Activated naive CD4-positive, alpha-beta T cell treated with anti-CD3 and anti-CD28 coated beads, Interleukin-2, amount 50 U/mL, for 72 hours (primary cell): ENCODE measurements around the gene PEX13. TPM values are rescaled to one million over a fixed set of nuclear protein-coding genes. Genes with fewer than 3 reads are reported as not detected.
"Not testable (repeated sequence)": the region's sequence is repeated elsewhere in the genome, so short reads cannot be mapped to it uniquely, and the experiment has no call there.

Experiments used
- ATAC-seq, 2 donors: fragments of 150-1000 bp; cut with Tn5 transposase; 2 replicates each; pipeline ENCODE4 v1.10.0; 2021; ENCODE audit warnings: mild to moderate bottlenecking in 2 of 2, moderate library complexity in 2 of 2
- DNase-seq, 2 donors: peaks; one replicate each; pipeline ENCODE4 v3.0.0; 2021 to 2022; ENCODE audit warnings: low spot score in 2 of 2
- H3K27ac Mint-ChIP-seq, 2 donors: one replicate each; pipeline ENCODE4 v1.8.0; 2022; ENCODE audit warnings: mild to moderate bottlenecking in 2 of 2, mixed read lengths in 2 of 2
- H3K36me3 Mint-ChIP-seq, 2 donors: one replicate each; pipeline ENCODE4 v1.8.0; 2022; ENCODE audit warnings: mixed read lengths in 2 of 2
- H3K9me3 Mint-ChIP-seq, 2 donors: one replicate each; pipeline ENCODE4 v1.8.0; 2022; ENCODE audit warnings: mixed read lengths in 2 of 2
- total RNA-seq, 2 donors: library from RNA; stranded (reverse); gene quantifications; one replicate each; pipeline ENCODE4 v1.2.3, GENCODE V29; 2022

PEX13 gene
- total RNA-seq, result 10 to 100 TPM; 14.4 to 20.7 TPM

- DNase-seq (peak in 1 of 2 donors; percentile 68), ATAC-seq (peak; percentile 60 to 85)
- Mint-ChIP-seq H3K27ac (peak within 1 kb of the TSS; percentile 96 to 100), H3K36me3 (peaks cover 23 to 32% of the 10 kb centered on the region in 2 donors), H3K9me3 (no peaks in the 10 kb centered on the region)
Observed at GRCh38 chr2:61017556-61018317, at the start of gene PEX13, which contains the start of gene PUS10. TSS of gene PEX13 (plus strand) at chr2:61017720. CDS start at chr2:61017760, 40 bp downstream. TSS of gene PUS10 (minus strand) at chr2:61018255. CDS start at chr2:61011890, 6,365 bp downstream.

- ATAC-seq, result no peak
- Mint-ChIP-seq H3K27ac (peak overlapping the region in 1 of 2 donors; percentile 41), H3K36me3 (no peaks in the 10 kb centered on the region), H3K9me3 (no peaks in the 10 kb centered on the region)
- DNase-seq, result no peak
Observed at GRCh38 chr2:60972889-60973656, 44.4 kb upstream of the PEX13 start.

DNA sequence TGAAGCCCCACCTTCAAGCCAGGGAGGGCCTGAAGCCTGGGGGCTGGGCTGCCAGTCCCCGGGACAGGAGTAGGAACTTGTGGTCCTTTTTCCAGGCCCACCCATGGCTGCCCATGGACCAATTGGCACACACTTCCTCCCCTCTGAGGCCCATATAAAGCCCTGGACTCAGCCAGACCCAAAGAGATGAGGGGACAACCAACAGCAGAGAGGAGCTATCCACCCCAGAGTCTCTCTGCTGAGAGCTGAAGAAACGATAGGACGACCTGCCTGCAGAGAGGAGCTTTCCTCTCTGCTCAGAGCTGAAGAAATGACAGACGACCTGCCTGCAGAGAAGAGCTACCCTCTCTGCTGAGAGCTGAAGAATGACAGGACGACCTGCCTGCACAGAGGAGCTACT, 43.8 kb upstream of the PEX13 start:
- peak overlapping the region in 1 of 2 donors; percentile 41 for H3K27ac Mint-ChIP-seq
- H3K9me3 Mint-ChIP-seq, result no peaks in the 10 kb centered on the region
- no peak for DNase-seq
- H3K36me3 Mint-ChIP-seq, result no peaks in the 10 kb centered on the region
- ATAC-seq, result no peak

DNA sequence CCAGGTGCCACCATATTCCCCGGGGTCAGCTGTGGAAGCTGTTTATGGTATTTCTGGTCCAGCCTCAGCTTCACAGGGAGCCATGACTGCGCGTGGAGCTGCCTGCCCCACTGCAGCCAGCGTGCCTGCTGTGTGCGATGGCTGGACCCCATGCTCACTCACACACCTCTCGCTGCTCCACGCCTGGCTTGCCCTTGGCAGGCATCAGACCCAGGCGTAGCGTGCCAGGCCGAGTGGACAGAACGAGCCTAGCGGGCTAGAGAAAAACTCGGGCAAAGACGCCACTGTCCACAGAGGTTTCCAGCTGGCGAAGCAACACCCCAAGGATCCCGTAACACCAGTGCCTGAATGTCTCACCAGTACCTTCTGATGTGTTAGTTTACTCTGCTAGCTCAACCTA, 42.9 kb upstream of the PEX13 start:
- no peak overlapping the region for H3K27ac Mint-ChIP-seq
- ATAC-seq, result no peak
- no peaks in the 10 kb centered on the region for H3K9me3 Mint-ChIP-seq
- no peaks in the 10 kb centered on the region for H3K36me3 Mint-ChIP-seq
- no peak for DNase-seq

- DNase-seq (no peak), ATAC-seq (no peak)
- Mint-ChIP-seq H3K27ac (peak overlapping the region in 1 of 2 donors; percentile 17), H3K9me3 (no peaks in the 10 kb centered on the region), H3K36me3 (no peaks in the 10 kb centered on the region)
Observed at GRCh38 chr2:60976256-60976850, 41.2 kb upstream of the PEX13 start.

- no peaks in the 10 kb centered on the region for H3K36me3 Mint-ChIP-seq
- ATAC-seq, result peak; percentile 95 to 96
Observed at GRCh38 chr2:60976875-60977561, 40.5 kb upstream of the PEX13 start.

DNA sequence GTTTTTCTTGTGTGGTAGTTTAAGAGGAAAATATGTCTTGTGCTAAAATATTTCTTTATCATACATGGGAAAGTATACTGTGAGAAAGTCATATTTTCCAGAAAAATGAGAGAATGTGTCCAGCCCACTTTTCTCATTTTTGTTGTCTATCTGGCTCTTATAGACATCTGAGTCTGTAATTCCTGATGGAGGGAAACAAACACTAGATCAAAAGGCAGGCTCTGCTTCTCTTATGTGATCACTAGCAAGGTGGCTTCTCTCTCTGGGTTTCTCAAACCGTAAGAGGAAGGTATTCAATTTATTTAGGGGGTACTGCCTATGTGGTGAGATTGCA, 40.0 kb upstream of the PEX13 start:
- ATAC-seq (no peak), DNase-seq (no peak)
- H3K27ac Mint-ChIP-seq, result peak overlapping the region; percentile 17 to 95
- H3K9me3 Mint-ChIP-seq, result no peaks in the 10 kb centered on the region
- no peaks in the 10 kb centered on the region for H3K36me3 Mint-ChIP-seq

More at GRCh38 chr2:60976875-60977561, 40.5 kb upstream of the PEX13 start:
- DNase-seq, result no peak
- Mint-ChIP-seq H3K9me3 (no peaks in the 10 kb centered on the region), H3K27ac (peak overlapping the region; percentile 17 to 95)

DNA sequence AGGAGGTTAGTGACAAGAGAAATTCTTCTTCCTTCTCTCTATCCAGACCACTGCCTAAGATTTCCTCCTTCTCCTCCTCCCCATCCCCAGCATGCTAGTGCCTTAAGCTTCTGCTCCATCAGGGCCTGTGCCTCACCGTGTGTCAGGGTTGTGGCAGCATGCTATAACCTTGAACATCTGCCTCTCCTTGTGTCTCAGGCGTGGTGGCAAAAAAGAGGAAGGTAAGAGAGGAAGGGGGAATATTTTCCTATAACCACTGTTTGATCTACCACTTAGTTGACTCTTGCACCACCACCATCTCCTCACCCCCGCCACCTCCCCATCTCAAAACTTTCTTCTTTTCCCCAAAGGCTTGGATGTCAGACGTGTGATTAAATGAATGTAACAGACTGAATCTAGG, 38.3 kb upstream of the PEX13 start:
- ATAC-seq, result no peak
- Mint-ChIP-seq H3K9me3 (no peaks in the 10 kb centered on the region), H3K27ac (no peak overlapping the region), H3K36me3 (no peaks in the 10 kb centered on the region)
- DNase-seq, result no peak

GRCh38 chr2:60980071-60980815, 37.3 kb upstream of the PEX13 start:
- no peak overlapping the region for H3K27ac Mint-ChIP-seq
- H3K36me3 Mint-ChIP-seq, result no peaks in the 10 kb centered on the region
- no peaks in the 10 kb centered on the region for H3K9me3 Mint-ChIP-seq
- DNase-seq (no peak), ATAC-seq (no peak)

DNA sequence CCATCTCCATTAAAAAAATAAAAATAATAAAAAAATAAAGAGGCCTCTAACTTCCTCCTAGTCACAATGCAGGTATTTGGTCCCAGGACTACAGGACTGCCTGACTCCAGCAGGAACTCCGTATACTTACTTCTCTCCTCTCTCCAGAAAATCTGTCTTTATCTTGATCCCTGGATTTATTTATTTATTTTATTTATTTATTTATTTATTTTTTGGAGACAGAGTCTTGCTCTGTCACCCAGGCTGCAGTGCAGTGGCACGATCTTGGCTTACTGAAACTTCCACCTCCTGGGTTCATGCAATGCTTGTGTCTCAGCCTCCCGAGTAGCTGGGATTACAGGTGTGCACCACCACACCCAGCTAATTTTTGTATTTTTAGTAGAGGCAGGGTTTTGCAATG, 35.5 kb upstream of the PEX13 start:
- DNase-seq, ATAC-seq, H3K36me3 Mint-ChIP-seq, H3K9me3 Mint-ChIP-seq, H3K27ac Mint-ChIP-seq: not testable (repeated sequence)

DNA sequence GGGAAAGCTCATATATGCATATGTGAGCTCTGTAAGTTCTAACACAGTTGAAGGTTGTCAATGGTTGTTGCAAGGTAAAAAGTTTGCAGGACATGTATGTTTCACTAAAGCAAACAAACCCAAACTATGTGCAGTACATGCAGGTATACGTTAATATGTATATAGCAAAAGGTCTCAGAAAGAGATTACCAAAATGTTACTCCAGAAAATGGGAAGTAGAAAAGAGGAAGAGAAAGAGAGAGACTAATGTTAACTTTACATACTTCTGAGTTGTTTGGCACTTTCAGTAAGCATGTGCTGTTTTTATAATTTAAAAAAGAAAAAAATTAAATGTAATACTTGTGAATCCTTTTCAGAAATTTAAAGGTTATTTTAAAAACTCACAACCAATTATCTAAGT, 32.8 kb upstream of the PEX13 start:
- DNase-seq (no peak), ATAC-seq (no peak)
- Mint-ChIP-seq H3K9me3 (no peaks in the 10 kb centered on the region), H3K36me3 (no peaks in the 10 kb centered on the region), H3K27ac (no peak overlapping the region)

DNA sequence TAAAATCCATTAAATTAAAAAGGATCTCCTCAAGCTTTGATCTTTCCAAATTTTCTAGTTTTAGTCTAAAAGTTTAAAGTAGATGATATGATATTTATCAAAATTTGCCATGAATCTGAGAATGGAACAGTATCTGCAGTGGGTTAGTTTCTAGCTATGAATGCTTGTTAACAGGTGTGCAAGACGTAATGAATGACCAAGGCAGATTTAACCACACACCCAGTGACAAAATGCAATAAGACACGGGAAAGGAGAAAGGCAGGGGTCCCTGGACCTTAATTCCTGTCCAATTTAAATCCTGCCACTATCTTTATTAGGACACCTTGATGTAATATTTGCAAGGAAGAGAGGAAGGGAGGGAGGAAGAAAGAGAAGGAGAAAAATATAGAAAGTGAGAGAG, 30.5 kb upstream of the PEX13 start:
- ATAC-seq (no peak), DNase-seq (no peak)
- no peaks in the 10 kb centered on the region for H3K9me3 Mint-ChIP-seq
- H3K36me3 Mint-ChIP-seq, result peaks cover 0 to 13% of the 10 kb centered on the region in 2 donors
- H3K27ac Mint-ChIP-seq, result no peak overlapping the region

GRCh38 chr2:60987656-60988055, 29.9 kb upstream of the PEX13 start:
- H3K36me3 Mint-ChIP-seq, result peaks cover 0 to 19% of the 10 kb centered on the region in 2 donors
- DNase-seq, H3K9me3 Mint-ChIP-seq, ATAC-seq, H3K27ac Mint-ChIP-seq: not testable (repeated sequence)

DNA sequence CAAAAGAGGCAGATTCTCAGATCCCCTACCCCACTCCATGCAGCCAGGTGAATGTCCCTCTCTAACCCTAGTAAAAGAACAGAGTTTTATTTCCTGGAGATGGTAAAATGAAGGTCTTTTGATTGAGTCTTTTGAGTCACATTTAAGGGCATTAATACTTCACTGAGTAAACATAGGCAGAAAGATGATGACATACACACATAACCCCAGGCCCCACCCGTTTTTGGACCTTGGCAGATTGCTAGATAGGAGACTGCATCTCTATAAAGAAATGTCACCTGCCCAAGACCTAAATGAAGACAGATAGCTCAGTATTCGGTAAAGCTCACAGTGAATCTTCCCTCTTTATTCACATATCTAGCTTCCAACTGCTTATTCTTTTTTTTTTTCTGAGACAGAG, 28.3 kb upstream of the PEX13 start:
- peaks cover 0 to 22% of the 10 kb centered on the region in 2 donors for H3K36me3 Mint-ChIP-seq
- H3K27ac Mint-ChIP-seq, result no peak overlapping the region

GRCh38 chr2:60991644-60992043, 25.9 kb upstream of the PEX13 start:
- Mint-ChIP-seq H3K27ac (no peak overlapping the region), H3K36me3 (peaks cover 0 to 22% of the 10 kb centered on the region in 2 donors), H3K9me3 (no peaks in the 10 kb centered on the region)
- DNase-seq, result no peak
- ATAC-seq, result no peak

More for the DNA sequence above, 28.3 kb upstream of the PEX13 start:
- ATAC-seq, result no peak
- no peak for DNase-seq
- H3K9me3 Mint-ChIP-seq, result no peaks in the 10 kb centered on the region

GRCh38 chr2:60992985-60993392, 24.5 kb upstream of the PEX13 start:
- H3K27ac Mint-ChIP-seq, result no peak overlapping the region
- DNase-seq (no peak), ATAC-seq (peak; percentile 71 to 96)
- H3K9me3 Mint-ChIP-seq, result no peaks in the 10 kb centered on the region
- H3K36me3 Mint-ChIP-seq, result peaks cover 0 to 22% of the 10 kb centered on the region in 2 donors
